Measurements from ENCODE around the gene REM1. TPM values are rescaled to one million over a fixed set of nuclear protein-coding genes. Genes with fewer than 3 reads are reported as not detected.

Gene REM1
- total RNA-seq, 1 donor from 2014 or later: 2.8 TPM

- TF ChIP-seq, protein P1, sequence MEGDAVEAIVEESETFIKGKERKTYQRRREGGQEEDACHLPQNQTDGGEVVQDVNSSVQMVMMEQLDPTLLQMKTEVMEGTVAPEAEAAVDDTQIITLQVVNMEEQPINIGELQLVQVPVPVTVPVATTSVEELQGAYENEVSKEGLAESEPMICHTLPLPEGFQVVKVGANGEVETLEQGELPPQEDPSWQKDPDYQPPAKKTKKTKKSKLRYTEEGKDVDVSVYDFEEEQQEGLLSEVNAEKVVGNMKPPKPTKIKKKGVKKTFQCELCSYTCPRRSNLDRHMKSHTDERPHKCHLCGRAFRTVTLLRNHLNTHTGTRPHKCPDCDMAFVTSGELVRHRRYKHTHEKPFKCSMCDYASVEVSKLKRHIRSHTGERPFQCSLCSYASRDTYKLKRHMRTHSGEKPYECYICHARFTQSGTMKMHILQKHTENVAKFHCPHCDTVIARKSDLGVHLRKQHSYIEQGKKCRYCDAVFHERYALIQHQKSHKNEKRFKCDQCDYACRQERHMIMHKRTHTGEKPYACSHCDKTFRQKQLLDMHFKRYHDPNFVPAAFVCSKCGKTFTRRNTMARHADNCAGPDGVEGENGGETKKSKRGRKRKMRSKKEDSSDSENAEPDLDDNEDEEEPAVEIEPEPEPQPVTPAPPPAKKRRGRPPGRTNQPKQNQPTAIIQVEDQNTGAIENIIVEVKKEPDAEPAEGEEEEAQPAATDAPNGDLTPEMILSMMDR (IDR thresholded peaks at IDR 0.05; ENCODE audit: partially characterized antibody, unreplicated experiment): no peak
- Mint-ChIP-seq H3K9me3 (ENCODE audit: unreplicated experiment) (no peaks in the 10 kb centered on the region), H3K4me1 (ENCODE audit: low read depth, unreplicated experiment) (no peaks in the 10 kb centered on the region), H3K36me3 (ENCODE audit: unreplicated experiment) (peaks cover 7% of the 10 kb centered on the region), H3K27ac (ENCODE audit: unreplicated experiment) (no peak overlapping the region), H3K4me3 (ENCODE audit: unreplicated experiment) (peak overlapping the region; percentile 27), H3K27me3 (ENCODE audit: unreplicated experiment) (peaks cover 19% of the 10 kb centered on the region)
- peak; percentile 69 for DNase-seq
Measured at GRCh38 chr20:31485450-31486339, 10.6 kb downstream of the REM1 start.

DNA sequence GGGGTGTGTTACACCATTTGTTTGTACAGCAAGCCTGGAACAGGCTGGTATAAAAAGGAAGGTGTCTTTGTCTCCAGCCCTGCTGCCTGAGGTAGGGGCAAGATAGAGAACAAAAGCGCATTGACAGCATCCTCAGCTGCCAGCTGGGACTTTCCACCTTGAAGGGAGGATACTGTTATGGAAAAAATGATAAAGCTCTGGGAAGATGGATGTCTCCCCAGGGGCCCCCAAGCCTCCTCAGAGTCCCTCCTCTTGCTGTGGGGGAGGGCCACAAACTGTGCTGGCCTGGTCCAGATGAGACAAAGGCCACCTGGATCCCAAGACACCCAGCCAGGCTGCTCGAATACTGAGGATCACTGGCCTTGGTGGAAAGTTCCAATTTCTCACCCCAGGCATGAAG, 13.0 kb downstream of the REM1 start:
- peaks cover 16% of the 10 kb centered on the region for H3K27me3 Mint-ChIP-seq (ENCODE audit: unreplicated experiment)
- H3K9me3 Mint-ChIP-seq (ENCODE audit: unreplicated experiment): peaks cover 2% of the 10 kb centered on the region
- no peak overlapping the region for H3K27ac Mint-ChIP-seq (ENCODE audit: unreplicated experiment)
- DNase-seq: no peak
- TF ChIP-seq, protein P1 (IDR thresholded peaks at IDR 0.05; ENCODE audit: partially characterized antibody, unreplicated experiment): no peak
- H3K4me1 Mint-ChIP-seq (ENCODE audit: low read depth, unreplicated experiment): no peaks in the 10 kb centered on the region
- no peak overlapping the region for H3K4me3 Mint-ChIP-seq (ENCODE audit: unreplicated experiment)
- H3K36me3 Mint-ChIP-seq (ENCODE audit: unreplicated experiment): peaks cover 7% of the 10 kb centered on the region

DNA sequence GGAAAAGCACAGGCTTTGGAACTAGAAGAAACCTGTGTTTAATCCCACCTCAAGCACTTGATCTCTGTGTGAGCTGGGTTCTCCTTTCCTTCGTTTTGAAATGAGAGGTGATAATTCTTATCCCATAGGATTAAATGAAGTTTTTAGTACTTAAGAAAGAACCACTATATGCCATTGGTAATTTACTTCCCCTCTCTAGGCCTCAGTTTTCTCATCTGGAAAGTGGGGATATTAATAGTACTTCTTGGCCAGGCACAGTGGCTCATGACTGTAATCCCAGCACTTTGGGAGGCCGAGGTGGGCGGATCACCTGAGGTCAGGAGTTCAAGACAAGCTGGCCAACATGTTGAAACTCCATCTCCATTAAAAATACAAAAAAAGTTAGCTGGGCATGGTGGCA, 14.1 kb downstream of the REM1 start:
- Mint-ChIP-seq H3K9me3 (ENCODE audit: unreplicated experiment) (peaks cover 2% of the 10 kb centered on the region), H3K27ac (ENCODE audit: unreplicated experiment) (no peak overlapping the region), H3K36me3 (ENCODE audit: unreplicated experiment) (peaks cover 7% of the 10 kb centered on the region), H3K27me3 (ENCODE audit: unreplicated experiment) (peaks cover 10% of the 10 kb centered on the region), H3K4me1 (ENCODE audit: low read depth, unreplicated experiment) (no peaks in the 10 kb centered on the region), H3K4me3 (ENCODE audit: unreplicated experiment) (no peak overlapping the region)
- no peak for DNase-seq
- TF ChIP-seq, protein P1 (IDR thresholded peaks at IDR 0.05; ENCODE audit: partially characterized antibody, unreplicated experiment): no peak

GRCh38 chr20:31490752-31491151, 15.7 kb downstream of the REM1 start:
- Mint-ChIP-seq H3K4me1 (ENCODE audit: low read depth, unreplicated experiment) (no peaks in the 10 kb centered on the region), H3K27ac (ENCODE audit: unreplicated experiment) (no peak overlapping the region), H3K4me3 (ENCODE audit: unreplicated experiment) (no peak overlapping the region), H3K9me3 (ENCODE audit: unreplicated experiment) (peaks cover 2% of the 10 kb centered on the region), H3K36me3 (ENCODE audit: unreplicated experiment) (no peaks in the 10 kb centered on the region), H3K27me3 (ENCODE audit: unreplicated experiment) (peaks cover 3% of the 10 kb centered on the region)
- no peak for DNase-seq
- TF ChIP-seq, protein P1 (IDR thresholded peaks at IDR 0.05; ENCODE audit: partially characterized antibody, unreplicated experiment): no peak

GRCh38 chr20:31494131-31494530, 19.0 kb downstream of the REM1 start:
- peaks cover 3% of the 10 kb centered on the region for H3K9me3 Mint-ChIP-seq (ENCODE audit: unreplicated experiment)
- H3K27ac Mint-ChIP-seq (ENCODE audit: unreplicated experiment): no peak overlapping the region
- TF ChIP-seq, protein P1 (IDR thresholded peaks at IDR 0.05; ENCODE audit: partially characterized antibody, unreplicated experiment): peak; percentile 55
- H3K4me1 Mint-ChIP-seq (ENCODE audit: low read depth, unreplicated experiment): no peaks in the 10 kb centered on the region
- DNase-seq: peak; percentile 69
- peaks cover 4% of the 10 kb centered on the region for H3K27me3 Mint-ChIP-seq (ENCODE audit: unreplicated experiment)
- H3K36me3 Mint-ChIP-seq (ENCODE audit: unreplicated experiment): no peaks in the 10 kb centered on the region
- H3K4me3 Mint-ChIP-seq (ENCODE audit: unreplicated experiment): no peak overlapping the region

Data from glutamatergic neuron (in vitro differentiated cells).